K562 (cell line): Measurements from ENCODE around the gene GHSR.
A peak's percentile ranks its signal among the peaks of the same experiment; 100 is the strongest.

Source experiments
- ARHGAP35 ChIP-seq: fragments of 450-650 bp; IDR thresholded peaks from 2 replicates; pipeline ENCODE4 v1.6.1; 2018; ENCODE audit not compliant: partially characterized antibody
- NEUROD1 ChIP-seq: fragments of 150-350 bp; IDR thresholded peaks from 2 replicates; pipeline ENCODE4 v1.6.1; 2014; ENCODE audit warnings: borderline replicate concordance, low read length, low read depth; ENCODE audit not compliant: partially characterized antibody
- TFE3 ChIP-seq: fragments of 450-650 bp; formaldehyde crosslinking; IDR thresholded peaks from 2 replicates; pipeline ENCODE4 v1.4.0; 2020; ENCODE audit warnings: mild to moderate bottlenecking, mixed read lengths
- ZBTB17 ChIP-seq: fragments of 450-650 bp; formaldehyde crosslinking; IDR thresholded peaks from 2 replicates; pipeline ENCODE4 v1.4.0; 2020; ENCODE audit warnings: mild to moderate bottlenecking
- TF ChIP-seq, protein P1 (sequence below), 3 experiments: IDR thresholded peaks in 2 of 3; conservative IDR thresholded peaks in 1 of 3; 2 replicates each; pipeline ENCODE4 v1.5.1; 2011 to 2012; ENCODE audit warnings: low read length in 3 of 3, mild to moderate bottlenecking in 3 of 3, control low read depth in 2 of 3, improper control_type of control experiment in 1 of 3, inconsistent platforms in 1 of 3, low read depth in 1 of 3, mixed read lengths in 1 of 3, moderate library complexity in 1 of 3; ENCODE audit not compliant: insufficient read depth in 2 of 3
- TF ChIP-seq, protein P2 (sequence below): fragments of 250-450 bp; sonication (Bioruptor Pico); IDR thresholded peaks from 2 replicates; pipeline ENCODE4 v1.5.0; 2020; ENCODE audit warnings: mild to moderate bottlenecking, borderline replicate concordance
- TF ChIP-seq, protein P3 (sequence below): fragments of 450-650 bp; conservative IDR thresholded peaks from 2 replicates; pipeline ENCODE4 v1.6.1; 2016; ENCODE audit warnings: missing genetic modification characterization, low read depth, mild to moderate bottlenecking, missing compliant biosample characterization, moderate library complexity

GRCh38 chr3:172461530-172462138, 13.4 kb upstream of the GHSR start:
- TF ChIP-seq ZBTB17 (CRISPR knock-in tag) = no peak
- TF ChIP-seq, protein P1, sequence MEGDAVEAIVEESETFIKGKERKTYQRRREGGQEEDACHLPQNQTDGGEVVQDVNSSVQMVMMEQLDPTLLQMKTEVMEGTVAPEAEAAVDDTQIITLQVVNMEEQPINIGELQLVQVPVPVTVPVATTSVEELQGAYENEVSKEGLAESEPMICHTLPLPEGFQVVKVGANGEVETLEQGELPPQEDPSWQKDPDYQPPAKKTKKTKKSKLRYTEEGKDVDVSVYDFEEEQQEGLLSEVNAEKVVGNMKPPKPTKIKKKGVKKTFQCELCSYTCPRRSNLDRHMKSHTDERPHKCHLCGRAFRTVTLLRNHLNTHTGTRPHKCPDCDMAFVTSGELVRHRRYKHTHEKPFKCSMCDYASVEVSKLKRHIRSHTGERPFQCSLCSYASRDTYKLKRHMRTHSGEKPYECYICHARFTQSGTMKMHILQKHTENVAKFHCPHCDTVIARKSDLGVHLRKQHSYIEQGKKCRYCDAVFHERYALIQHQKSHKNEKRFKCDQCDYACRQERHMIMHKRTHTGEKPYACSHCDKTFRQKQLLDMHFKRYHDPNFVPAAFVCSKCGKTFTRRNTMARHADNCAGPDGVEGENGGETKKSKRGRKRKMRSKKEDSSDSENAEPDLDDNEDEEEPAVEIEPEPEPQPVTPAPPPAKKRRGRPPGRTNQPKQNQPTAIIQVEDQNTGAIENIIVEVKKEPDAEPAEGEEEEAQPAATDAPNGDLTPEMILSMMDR (IDR thresholded peaks at IDR 0.05 in 2 of 3, conservative IDR thresholded peaks at IDR 0.05 in 1 of 3; ENCODE audit: insufficient read depth in 2 of 3, low read depth in 1 of 3, low read length in 3 of 3) = peak; percentile 45 to 81 (median 79); a peak in 5 of 6 replicates
- TF ChIP-seq, protein P2, sequence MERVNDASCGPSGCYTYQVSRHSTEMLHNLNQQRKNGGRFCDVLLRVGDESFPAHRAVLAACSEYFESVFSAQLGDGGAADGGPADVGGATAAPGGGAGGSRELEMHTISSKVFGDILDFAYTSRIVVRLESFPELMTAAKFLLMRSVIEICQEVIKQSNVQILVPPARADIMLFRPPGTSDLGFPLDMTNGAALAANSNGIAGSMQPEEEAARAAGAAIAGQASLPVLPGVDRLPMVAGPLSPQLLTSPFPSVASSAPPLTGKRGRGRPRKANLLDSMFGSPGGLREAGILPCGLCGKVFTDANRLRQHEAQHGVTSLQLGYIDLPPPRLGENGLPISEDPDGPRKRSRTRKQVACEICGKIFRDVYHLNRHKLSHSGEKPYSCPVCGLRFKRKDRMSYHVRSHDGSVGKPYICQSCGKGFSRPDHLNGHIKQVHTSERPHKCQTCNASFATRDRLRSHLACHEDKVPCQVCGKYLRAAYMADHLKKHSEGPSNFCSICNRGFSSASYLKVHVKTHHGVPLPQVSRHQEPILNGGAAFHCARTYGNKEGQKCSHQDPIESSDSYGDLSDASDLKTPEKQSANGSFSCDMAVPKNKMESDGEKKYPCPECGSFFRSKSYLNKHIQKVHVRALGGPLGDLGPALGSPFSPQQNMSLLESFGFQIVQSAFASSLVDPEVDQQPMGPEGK (CRISPR knock-in tag) = no peak
- TF ChIP-seq, protein P3, sequence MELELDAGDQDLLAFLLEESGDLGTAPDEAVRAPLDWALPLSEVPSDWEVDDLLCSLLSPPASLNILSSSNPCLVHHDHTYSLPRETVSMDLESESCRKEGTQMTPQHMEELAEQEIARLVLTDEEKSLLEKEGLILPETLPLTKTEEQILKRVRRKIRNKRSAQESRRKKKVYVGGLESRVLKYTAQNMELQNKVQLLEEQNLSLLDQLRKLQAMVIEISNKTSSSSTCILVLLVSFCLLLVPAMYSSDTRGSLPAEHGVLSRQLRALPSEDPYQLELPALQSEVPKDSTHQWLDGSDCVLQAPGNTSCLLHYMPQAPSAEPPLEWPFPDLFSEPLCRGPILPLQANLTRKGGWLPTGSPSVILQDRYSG (tag) = no peak
- TF ChIP-seq ARHGAP35 = no peak
- TF ChIP-seq NEUROD1 = no peak
- no peak for TF ChIP-seq TFE3 (CRISPR knock-in tag)
